Stimulated activated CD8-positive, alpha-beta memory T cell treated with anti-CD3 and anti-CD28 coated beads, Interleukin-12 subunit alpha, Interleukin-12 subunit beta, amount 100 ng/mL, for 4 hours (primary cell): ENCODE measurements around the gene MAMSTR.
"Not testable (repeated sequence)": the region's sequence is repeated elsewhere in the genome, so short reads cannot be mapped to it uniquely, and the experiment has no call there.

Source experiments
- DNase-seq: peaks from one replicate; pipeline ENCODE4 v3.0.0-alpha.2; 2020; ENCODE audit warnings: low read depth

Gene MAMSTR, protein sequence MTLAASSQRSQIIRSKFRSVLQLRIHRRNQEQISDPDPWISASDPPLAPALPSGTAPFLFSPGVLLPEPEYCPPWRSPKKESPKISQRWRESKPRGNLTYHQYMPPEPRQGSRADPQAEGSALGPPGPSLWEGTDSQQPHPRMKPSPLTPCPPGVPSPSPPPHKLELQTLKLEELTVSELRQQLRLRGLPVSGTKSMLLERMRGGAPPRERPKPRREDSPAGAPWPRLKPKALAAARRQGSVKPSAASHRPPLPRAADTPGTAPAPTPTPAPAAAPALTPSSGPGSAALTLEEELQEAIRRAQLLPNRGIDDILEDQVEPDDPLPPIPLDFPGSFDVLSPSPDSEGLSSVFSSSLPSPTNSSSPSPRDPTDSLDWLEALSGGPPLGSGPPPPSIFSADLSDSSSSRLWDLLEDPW

DNA sequence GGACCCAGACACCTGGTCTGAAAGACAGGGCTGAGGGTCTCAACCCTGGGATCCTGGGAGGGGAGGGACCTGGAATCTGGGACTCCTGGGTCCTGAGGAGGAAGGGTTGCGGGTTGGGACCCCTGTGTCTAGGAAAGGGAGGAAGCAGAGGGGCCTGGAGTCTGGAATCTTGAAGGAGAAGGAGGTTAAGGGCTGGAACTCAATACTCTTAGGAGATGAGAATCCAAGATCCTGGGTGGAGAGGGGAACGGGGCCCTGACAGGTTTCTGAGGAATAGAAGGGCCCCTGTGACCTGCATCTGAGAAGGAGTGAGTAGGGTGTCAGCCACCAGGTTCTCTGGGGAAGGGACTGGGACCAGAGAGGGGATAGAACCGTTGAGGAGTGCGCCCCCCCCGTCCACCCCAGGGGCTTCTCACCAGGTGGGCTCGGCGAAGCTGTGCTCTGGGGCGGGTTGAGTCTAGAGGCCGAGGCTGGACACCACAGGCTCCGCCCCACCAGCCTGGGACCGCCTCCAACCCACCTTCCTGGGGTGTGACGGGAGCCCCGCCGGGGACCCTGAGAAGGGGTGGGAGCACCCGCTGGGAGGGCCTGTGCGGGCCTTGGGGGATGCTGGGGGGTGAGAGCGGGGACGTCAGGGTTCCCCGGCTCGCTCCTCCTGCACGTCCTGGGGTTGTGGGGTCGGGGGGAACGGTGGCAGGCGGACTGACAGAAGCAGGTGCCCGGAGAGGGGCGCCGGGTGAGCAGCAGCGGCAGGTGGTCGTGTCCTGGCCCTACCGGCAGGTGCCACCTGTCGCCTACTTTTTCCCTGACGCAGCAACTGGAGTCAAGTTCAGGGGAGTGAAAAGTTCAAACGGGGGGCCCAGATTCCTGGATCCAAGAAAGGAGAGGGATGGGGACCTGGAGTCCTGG lies at the start of gene MAMSTR:
Gene MAMSTR (minus strand): TSS at position 463 of the 909 bp plus-strand sequence. CDS start 694 bp downstream, outside the sequence.
- no peak for DNase-seq

DNA sequence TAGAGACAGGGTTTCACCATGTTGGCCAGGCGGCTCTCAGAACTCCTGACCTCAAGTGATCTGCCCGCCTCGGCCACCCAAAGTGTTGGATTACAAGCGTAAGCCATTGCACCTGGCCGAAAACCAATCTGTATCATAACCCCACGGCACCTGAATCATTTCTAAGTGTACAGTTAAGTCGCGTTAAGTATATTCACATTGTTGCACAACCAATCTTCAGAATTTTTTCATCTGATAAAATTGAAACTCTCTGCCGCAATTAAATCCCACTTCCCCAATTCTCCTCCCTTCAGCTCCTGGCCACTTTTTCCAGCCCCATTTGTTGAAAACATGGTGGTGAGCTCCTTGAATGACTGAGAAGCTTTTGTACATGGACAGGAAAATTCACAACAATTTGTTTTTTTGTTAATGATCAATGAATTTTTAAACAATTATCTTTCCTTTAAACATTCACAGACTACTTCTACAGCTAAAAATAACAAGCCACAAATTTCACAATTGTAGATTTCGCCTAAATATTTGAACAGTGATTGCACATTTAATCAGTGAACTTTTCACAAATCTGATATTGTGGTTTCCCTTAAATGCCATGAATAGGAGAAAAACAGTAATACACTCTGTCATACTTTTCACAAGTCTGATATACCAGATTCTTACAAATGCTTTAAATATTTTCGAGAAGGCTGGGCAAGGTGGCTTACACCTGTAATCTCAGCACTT lies 49.6 kb upstream of the MAMSTR start:
- no peak for DNase-seq

DNA sequence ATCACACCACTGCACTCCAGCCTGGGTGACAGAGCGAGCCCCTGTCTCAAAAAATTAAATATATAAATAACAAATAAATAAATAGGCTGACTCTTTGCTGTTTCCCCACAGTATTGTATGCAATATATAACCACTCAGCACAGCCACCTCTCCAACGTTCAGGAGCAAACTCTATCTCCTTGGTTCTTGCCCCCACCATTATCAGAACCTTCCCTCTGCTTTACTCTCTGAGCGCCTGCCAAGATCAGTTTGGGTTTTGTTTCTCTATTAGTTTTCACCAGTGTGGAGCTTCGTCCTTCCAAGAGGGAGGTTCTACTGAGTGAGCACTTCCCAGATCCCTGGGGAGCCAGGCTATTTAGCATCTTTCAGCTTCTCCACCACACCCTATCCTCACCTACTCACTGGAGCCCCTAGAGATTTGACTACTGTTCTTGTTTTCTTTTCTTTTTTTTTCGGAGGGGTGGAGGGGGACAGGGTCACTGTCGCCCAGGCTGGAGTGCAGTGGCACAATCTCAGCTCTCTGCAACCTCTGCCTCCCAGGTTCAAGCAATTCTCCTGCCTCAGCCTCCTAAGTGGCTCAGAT lies 48.7 kb upstream of the MAMSTR start:
- not testable (repeated sequence) for DNase-seq

DNA sequence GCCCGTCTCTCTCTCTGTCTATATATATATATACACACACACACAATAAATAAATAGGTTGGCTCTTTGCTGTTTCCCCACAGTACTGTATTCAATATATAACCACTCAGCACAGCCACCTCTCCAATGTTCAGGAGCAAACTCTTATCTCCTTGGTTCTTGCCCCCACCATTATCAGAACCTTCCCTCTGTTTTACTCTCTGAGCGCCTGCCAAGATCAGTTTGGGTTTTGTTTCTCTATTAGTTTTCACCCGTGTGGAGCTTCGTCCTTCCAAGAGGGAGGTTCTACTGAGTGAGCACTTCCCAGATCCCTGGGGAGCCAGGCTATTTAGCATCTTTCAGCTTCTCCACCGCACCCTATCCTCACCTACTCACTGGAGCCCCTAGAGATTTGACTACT lies 46.3 kb upstream of the MAMSTR start:
- DNase-seq = not testable (repeated sequence)

DNA sequence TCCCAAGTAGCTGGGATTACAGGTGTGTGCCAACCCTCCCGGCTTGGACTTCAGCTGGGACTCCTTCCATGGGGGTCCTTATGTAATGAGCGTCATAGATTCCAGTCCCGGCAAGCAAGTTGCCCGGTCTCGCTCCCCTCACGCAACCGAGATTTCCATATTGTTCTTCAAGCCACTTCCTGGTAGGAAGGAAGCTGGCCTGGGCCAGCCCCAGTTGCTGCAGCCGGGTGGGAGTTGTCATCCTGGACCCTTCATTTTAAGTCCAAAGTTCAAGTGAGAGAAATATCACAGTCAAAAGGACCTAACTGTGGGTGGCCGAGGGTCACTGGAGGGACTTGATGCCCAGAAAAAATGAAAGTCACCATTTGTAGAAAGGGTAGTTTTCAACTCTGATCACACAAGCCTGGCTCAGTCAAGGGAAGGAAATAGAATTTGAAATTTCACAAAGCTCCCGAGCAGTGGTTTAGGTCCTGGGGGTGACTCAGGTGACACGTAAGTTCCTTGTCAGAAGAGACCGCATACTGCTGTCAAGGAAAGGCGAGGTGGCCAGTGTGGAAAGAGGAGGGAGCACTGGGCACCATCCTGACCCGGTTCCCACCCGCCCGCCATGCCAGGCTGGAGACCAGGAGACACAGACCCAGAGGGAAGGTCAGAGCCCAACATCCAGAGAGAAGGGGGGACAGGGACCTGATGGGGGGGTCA lies 41.1 kb upstream of the MAMSTR start:
- DNase-seq = no peak

DNA sequence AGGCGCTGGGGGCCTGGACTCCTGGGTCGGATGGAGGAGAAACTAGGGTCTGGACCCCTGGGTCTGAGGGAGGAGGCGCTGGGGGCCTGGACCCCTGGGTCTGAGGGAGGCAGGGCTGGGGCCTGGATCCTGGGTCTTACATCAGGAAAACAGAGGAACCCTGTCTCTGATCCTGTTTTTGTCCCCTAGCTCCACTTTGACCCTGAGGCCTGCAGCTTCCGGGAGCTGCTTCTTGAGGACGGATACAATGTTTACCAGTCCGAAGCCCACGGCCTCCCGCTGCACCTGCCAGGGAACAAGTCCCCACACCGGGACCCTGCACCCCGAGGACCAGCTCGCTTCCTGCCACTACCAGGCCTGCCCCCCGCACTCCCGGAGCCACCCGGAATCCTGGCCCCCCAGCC lies 38.2 kb upstream of the MAMSTR start:
- no peak for DNase-seq

DNA sequence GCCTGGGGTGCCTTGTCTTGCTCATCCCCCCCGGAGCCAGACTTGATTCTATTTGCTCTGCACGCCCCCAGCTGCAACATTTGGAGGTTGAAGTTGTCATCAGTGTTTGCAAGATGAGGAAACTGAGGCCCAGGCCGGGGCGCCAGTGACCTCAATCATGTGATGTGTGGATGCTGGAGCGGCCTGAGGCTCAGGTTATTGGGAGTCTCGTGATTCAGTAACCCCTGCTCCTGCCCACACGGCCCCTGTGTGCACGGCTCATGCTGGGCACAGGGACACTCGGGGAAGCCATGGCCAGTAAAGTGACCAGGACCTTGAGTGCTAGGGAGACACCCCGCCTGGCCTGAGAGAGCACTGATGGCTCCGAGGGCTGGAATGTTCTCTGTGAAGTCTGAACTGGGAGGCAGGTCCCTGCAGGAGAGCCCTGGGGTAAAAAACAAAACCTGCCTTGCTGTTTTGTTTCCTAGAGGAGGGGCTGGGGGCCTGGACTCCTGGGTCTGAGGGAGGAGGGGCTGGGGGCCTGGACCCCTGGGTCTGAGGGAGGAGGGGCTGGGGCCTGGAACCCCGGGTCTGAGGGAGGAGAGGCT lies 37.7 kb upstream of the MAMSTR start:
- no peak for DNase-seq

DNA sequence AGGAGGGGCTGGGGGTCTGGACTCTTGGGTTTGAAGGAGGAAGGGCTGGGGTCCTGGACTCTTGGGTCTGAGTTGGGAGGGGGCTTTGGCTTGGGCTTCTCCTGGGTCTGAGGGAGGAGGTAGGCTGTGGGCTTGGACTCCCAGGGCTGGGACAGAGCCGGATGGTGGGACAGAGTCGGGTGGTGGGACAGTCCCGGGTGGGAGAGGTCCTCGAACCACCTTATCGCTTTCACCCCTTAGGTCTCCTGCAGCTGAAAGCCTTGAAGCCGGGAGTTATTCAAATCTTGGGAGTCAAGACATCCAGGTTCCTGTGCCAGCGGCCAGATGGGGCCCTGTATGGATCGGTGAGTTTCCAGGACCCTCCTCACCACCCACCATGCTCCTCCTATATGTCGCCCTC lies 37.2 kb upstream of the MAMSTR start:
- no peak for DNase-seq

DNA sequence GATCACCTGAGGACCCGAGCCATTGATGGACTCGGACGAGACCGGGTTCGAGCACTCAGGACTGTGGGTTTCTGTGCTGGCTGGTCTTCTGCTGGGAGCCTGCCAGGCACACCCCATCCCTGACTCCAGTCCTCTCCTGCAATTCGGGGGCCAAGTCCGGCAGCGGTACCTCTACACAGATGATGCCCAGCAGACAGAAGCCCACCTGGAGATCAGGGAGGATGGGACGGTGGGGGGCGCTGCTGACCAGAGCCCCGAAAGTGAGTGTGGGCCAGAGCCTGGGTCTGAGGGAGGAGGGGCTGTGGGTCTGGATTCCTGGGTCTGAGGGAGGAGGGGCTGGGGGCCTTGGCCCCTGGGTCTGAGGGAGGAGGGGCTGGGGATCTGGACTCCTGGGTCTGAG lies 36.7 kb upstream of the MAMSTR start:
- DNase-seq = no peak

DNA sequence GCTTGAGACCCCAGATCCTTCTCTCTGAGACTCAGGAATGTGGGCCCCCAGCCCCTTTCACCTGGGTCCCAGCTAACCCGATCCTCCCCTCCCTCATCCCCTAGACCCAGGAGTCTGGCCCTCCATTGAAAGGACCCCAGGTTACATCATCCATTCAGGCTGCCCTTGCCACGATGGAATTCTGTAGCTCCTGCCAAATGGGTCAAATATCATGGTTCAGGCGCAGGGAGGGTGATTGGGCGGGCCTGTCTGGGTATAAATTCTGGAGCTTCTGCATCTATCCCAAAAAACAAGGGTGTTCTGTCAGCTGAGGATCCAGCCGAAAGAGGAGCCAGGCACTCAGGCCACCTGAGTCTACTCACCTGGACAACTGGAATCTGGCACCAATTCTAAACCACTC lies 36.3 kb upstream of the MAMSTR start:
- DNase-seq = no peak

DNA sequence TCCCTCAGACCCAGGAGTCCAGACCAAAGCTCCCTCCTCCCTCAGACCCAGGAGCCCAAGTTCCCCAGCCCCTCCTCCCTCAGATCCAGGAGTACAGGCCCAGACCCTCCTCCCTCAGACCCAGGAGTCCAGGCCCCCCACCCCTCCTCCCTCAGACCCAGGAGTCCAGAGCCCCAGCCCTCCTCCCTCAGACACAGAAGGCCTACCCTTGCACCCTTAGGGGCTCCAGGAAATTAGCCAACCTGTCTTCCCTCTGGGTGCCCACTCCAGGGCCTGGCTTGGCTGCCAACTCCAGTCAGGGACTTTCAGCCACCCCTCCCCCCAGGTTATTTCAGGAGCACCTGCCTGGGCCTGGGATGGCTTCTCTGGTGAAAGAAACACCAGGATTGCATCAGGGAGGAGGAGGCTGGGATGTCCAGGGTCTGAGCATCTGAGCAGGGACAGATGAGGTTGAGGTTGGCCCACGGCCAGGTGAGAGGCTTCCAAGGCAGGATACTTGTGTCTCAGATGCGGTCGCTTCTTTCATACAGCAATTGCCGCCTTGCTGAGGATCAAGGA lies 35.6 kb upstream of the MAMSTR start, which contains the start of gene FGF21:
Gene FGF21 (plus strand): TSS at position 441 of the 558 bp plus-strand sequence. CDS start 713 bp downstream, outside the sequence.
- DNase-seq = no peak

DNA sequence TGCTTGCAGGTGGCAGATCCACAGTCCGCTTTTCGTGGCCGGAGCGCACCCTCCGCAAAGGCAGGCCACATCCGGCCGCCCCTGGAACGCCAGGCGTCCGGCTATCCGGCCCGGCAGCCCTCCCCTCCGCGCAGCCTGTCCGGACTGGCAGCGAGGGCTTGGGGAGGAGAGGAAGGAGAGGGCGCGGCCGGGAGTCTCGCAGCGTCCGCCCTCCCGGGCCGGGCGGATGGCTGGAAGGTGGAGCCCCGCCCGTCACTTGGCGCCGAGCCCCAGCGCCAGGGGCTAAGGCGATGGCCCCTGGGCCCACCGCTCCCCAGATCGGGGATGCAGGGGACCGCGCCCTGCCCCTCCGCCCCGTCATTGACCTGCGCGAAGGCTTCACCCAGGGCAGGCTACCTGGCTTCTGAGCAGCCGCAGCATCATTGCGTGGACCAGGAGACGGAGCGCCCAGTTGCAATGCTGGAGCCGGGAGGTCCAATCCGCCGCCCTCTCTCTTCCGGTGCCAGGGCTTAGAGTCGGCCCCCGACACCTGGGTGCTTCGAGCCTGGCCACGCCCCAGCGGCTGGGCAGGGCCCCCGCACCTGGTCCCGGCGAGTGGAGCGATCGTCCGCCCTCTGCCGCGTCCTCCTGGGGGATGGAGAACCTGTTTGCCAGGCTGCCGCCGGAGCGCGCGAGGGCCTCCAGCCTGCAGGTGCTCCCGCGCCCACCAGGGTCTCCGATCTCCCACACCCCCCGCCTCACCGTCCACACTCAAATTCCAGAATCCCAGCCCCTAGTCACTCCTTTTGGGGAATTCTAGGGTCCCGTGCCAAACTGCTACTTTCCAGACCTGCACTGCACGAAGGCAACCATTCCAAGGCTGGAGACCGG lies 33.2 kb upstream of the MAMSTR start, which contains the start of gene FUT1:
Gene FUT1 (minus strand): TSS at position 146 of the 870 bp plus-strand sequence. CDS start 1,360 bp downstream, outside the sequence.
- DNase-seq = no peak

DNA sequence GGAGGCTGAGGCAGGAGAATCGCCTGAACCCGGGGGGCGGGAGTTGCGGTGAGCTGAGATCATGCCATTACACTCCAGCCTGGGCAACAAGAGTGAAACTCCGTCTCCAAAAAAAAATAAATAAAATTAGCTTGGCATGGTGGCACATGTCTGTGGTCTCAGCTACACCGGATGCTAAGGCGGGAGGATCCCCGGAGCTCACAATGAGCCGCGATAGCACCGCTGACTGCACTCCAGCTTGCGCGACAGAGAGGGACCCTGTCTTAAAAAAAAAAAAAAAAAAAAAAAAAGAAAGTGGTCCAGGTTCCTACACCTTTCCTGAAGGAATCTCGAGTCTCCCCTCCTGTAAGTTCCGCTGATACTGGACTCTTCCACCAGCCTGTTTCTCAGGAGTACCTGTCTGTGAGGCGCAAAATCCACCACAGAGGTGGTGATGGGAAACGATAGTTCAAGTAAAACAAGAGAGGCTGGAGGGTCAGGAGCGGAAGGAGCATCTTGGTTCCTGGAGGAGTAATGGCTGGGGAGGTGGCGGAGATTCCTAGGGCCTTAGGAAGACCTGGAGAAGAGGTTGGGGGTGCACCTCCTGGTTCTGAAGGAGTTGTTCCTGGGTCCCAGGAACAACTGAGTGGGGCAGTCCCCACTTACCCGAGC lies 32.4 kb upstream of the MAMSTR start:
- no peak for DNase-seq

DNA sequence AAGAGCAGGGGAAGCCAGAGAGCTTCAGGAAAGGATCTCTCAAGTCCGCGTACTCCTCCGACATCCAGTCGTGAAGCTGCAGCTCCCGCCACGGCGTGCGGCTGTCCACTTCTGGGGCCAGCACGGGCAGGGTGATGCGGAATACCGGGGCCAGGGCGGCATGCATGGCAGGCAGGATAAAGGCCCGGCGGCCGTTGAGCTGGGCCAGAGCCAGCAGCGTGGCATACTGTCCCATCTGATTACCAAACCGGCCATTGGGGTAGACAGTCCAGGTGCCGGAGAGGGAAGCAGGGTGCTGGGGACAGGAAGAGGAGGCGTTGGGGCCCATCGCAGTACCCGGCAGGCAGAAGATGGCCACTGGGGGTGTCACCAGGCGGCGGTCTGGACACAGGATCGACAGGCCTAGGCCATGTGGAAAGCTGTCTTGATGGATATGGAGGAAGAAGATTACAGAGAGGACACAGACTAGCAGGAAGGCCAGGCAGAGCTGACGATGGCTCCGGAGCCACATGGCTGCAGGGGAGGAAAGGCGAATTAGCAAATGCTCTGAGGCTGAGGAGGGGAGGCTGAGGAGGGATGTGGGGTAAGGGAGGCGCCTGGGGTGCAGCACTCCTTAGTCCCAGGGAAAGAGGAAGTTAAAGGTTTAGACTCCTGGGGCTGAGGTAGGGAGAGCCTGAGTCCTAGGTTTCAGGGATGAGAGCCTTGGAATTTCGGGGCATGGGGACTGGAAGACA lies 31.4 kb upstream of the MAMSTR start:
- DNase-seq = no peak

DNA sequence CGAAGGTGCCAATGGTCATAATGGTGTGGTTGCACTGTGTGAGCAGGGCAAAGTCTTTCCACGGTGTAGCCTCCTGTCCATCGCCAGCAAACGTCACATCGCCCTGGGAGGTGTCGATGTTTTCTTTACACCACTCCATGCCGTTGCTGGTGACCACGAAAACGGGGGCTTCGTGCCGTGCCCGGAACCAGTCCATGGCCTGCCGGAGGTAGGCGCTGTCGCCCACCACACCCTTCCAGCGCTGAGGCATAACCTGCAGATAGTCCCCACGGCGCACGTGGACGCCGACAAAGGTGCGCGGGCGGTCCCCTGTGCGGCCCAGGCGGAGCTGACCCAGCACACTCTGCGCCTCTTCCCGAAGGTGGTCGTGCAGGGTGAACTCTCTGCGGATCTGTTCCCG lies 30.8 kb upstream of the MAMSTR start:
- DNase-seq = no peak

DNA sequence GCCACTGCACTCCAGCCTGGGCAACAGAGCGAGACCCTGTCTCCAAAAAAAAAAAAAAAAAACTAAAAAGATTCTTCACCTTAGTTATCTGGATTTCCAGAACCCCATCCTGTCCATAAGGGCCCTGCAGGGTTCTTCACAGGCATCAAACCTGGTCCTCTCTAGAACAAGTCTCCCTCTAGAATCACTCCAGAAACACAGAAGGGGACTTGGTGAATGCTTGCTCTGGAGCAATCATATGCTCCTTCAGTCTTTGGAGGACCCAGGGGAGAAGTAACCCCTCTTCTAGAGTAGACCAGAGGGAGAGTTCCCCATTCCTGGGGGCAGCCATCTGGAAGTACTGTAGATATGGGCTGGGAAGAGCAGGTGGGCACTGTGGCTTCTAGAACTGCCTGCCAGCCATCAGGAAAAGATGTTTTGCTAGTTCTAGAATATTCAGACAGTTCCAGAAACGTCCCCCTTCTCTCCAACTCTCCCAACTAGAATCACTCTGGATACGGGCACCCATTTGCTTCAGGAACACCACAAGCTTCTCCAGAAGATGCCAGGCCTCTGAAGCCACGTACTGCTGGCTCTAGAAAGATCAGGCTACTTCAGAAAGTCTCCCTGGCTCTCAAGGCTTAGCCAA lies 30.2 kb upstream of the MAMSTR start:
- DNase-seq = no peak

DNA sequence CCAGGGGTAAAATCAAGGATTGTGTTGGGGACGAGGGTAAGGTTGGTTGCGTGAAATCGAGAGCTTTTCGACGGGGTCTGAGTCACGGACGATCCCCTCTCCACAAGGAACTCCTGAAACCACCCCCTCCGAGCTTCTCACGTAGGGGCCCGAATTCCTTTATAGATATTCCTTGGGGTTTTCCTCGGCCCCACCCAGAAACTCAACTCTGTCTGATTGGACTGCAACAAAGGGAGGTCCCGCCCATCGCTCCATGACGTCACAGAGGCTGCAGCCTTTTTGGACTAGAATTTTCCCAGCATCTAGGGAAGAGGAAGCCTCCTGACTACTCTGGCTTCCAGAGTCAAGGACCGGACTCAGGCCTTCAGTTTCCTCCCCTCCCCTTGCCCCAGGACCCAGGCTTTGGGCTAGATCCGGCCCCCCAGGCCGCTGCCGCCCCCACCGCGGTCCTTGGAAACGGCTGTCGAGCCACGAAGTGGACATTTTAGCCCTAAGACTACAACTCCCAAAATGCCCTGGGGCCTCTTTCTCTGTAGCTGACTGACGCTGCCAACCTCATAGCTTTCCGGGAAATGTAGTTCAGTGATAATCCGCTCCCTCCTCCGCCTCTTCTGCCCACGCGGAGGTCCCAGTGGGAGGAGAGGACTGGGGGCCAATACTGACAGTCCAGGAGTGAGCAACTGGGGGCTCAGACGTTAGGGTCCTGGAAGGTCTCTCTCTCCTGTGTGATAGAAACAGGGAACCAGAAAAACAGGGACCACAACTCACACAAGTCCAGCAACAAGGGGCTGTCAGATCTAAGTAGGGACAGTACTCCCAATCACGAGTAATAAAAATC lies 27.4 kb upstream of the MAMSTR start, which contains the start of gene IZUMO1:
Gene IZUMO1 (minus strand): TSS at position 172 of the 838 bp plus-strand sequence. CDS start 1,050 bp downstream, outside the sequence.
- no peak for DNase-seq
